Effector memory CD4-positive, alpha-beta T cell (primary cell): Measurements from ENCODE around the gene COASY.

ENCODE experiments used
- DNase-seq, 3 donors: peaks; one replicate each; pipeline ENCODE4 v3.0.0-alpha.2; 2020
- H3K27ac ChIP-seq: 2 replicates; pipeline ENCODE4 v1.7.0; 2013; ENCODE audit warnings: mild to moderate bottlenecking, low read length, moderate library complexity; ENCODE audit not compliant: insufficient read depth, poor library complexity, severe bottlenecking
- H3K27me3 ChIP-seq: replicated peaks from 2 replicates; pipeline ENCODE4 v1.7.0; 2013; ENCODE audit warnings: mild to moderate bottlenecking, low read length; ENCODE audit not compliant: insufficient read depth, control insufficient read depth, poor library complexity, severe bottlenecking
- H3K36me3 ChIP-seq: 2 replicates; pipeline ENCODE4 v1.7.0; 2013; ENCODE audit warnings: mild to moderate bottlenecking, low read length, moderate library complexity; ENCODE audit not compliant: control insufficient read depth, insufficient read depth
- H3K4me1 ChIP-seq: 2 replicates; pipeline ENCODE4 v1.7.0; 2013; ENCODE audit warnings: low read length, mild to moderate bottlenecking; ENCODE audit not compliant: control insufficient read depth, insufficient read depth, poor library complexity, severe bottlenecking
- H3K4me3 ChIP-seq: 2 replicates; pipeline ENCODE4 v1.7.0; 2013; ENCODE audit warnings: low read length, low read depth, mild to moderate bottlenecking; ENCODE audit not compliant: insufficient read depth, poor library complexity, severe bottlenecking
- H3K9me3 ChIP-seq: 2 replicates; pipeline ENCODE4 v1.7.0; 2013; ENCODE audit warnings: mild to moderate bottlenecking, low read length, moderate library complexity; ENCODE audit not compliant: control insufficient read depth

The COASY gene

DNA sequence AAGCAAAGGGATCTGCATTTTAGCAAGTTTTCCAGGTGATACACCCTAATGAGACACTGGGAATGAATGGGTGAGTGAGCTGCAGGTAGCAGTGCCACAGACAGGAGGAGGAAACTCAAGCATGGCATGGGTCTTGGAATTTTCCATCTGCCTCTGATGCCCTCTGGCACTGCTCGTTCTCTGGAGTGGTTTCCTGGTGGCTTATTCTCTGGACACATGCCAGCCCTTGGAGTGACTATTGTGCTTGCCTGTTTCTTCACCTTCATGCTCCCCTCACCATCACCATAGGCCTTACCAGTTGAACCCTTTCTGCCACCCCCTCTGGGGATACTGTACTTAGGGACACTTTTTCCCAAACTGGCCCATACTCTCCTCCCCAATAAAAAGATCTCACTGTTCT is 1.6 kb downstream of the COASY start:
- Histone ChIP-seq H3K27ac (no peak overlapping the region), H3K4me3 (peak overlapping the region; percentile 95), H3K36me3 (peaks cover 20% of the 10 kb centered on the region), H3K4me1 (peaks cover 32% of the 10 kb centered on the region), H3K27me3 (no peaks in the 10 kb centered on the region), H3K9me3 (no peaks in the 10 kb centered on the region)
- no peak for DNase-seq

DNA sequence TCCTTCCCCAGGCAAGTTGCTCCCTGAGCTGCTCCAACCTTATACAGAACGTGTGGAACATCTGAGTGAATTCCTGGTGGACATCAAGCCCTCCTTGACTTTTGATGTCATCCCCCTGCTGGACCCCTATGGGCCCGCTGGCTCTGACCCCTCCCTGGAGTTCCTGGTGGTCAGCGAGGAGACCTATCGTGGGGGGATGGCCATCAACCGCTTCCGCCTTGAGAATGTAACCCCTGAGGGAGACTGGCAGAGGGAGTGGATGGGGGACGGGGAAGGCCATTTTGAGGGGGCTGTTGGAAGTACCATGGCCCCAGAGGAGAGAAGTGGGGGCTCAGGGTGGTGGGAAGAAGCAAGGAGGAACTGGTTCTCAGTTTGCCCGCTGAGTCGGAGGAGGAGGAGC is 2.0 kb downstream of the COASY start:
- Histone ChIP-seq H3K9me3 (no peaks in the 10 kb centered on the region), H3K36me3 (peaks cover 24% of the 10 kb centered on the region), H3K27ac (no peak overlapping the region), H3K4me1 (peaks cover 32% of the 10 kb centered on the region), H3K27me3 (no peaks in the 10 kb centered on the region), H3K4me3 (no peak overlapping the region)
- no peak for DNase-seq

DNA sequence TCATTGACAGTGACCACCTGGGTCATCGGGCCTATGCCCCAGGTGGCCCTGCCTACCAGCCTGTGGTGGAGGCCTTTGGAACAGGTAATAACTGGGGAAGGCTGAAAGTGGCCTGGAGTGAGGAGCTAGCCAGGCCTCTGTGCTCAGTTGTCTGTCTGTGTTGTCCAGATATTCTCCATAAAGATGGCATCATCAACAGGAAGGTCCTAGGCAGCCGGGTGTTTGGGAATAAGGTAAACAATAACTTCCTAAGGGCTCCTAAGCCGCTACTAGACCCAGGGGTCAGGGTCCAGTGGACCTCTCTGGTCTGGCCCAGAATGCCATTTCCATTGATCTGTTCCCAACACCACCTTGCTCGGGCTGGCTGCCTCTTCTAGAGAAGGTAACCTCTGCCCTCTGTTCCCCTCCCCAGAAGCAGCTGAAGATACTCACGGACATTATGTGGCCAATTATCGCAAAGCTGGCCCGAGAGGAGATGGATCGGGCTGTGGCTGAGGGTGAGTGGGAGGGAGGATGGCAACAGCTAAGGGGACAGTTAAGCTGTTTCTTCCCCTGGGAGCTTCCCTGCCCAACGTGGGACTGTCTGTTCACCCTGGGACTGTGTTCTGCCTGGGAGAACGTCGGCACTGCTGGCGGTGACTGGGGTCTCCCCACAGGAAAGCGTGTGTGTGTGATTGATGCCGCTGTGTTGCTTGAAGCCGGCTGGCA is 3.0 kb downstream of the COASY start:
- Histone ChIP-seq H3K36me3 (peaks cover 34% of the 10 kb centered on the region), H3K4me3 (no peak overlapping the region), H3K4me1 (peaks cover 32% of the 10 kb centered on the region), H3K27me3 (no peaks in the 10 kb centered on the region), H3K27ac (peak overlapping the region; percentile 14), H3K9me3 (no peaks in the 10 kb centered on the region)
- no peak for DNase-seq

DNA sequence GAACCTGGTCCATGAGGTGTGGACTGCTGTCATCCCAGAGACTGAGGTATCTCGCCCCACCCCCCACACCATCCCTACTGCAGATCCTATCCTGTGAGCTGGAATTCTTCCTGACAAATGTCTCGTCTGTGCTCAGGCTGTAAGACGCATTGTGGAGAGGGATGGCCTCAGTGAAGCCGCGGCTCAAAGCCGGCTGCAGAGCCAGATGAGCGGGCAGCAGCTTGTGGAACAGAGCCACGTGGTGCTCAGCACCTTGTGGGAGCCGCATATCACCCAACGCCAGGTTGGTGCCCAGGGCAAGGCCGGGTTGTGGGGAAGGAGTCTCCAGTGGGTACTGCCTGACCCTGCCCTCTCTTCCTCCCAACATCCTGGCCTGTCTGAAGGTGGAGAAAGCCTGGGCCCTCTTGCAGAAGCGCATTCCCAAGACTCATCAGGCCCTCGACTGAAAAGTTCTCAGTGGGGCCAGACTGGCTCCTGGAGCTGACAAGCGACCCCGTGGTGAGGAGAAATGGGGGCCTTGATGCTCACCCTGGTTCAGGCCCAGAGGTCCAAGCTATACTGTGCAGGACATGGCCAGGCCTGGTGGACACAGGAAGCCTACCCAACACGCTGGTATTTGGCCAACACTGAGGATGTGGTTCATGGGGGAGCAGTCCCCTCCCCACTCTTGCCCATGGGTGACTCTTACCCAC is 3.7 kb downstream of the COASY start:
- H3K4me1 ChIP-seq = peaks cover 32% of the 10 kb centered on the region
- H3K27me3 ChIP-seq = no peaks in the 10 kb centered on the region
- H3K36me3 ChIP-seq = peaks cover 39% of the 10 kb centered on the region
- no peak for DNase-seq
- H3K27ac ChIP-seq = peak overlapping the region; percentile 72
- H3K4me3 ChIP-seq = no peak overlapping the region
- no peaks in the 10 kb centered on the region for H3K9me3 ChIP-seq

DNA sequence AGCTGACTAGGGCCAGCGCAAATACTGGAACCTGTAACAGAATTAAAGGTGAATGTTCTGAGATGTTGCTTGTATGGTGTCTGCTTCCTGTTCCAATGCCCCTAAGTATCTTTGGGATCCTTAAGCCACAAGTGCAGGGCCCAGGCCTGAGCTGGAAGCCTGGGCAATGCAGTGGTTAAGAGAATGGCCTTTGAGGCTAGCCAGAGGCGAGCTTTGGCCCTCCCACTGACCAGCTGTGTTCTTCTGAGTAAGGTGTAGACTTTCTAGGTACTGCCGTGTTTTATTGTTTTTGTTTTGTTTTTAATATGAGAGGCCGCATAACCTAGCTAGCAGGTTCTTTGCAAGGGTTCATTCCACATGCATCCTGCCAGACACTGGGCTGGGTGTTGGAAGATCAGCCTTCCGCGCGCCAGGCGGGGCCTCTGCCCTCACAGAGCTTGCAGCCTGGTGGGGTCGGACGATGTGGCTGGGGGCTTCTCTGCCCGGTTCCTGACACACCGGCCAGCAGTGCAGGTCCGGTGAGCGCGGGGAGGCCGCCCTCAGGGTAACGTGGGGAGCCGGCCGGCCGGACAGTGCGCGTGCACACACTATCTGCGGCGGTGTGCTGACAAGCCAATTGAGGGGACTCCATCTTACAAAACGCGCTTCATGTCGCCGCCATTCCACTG is 4.4 kb downstream of the COASY start:
- H3K9me3 ChIP-seq = no peaks in the 10 kb centered on the region
- no peak for DNase-seq
- H3K27me3 ChIP-seq = no peaks in the 10 kb centered on the region
- H3K4me1 ChIP-seq = peaks cover 32% of the 10 kb centered on the region
- peaks cover 41% of the 10 kb centered on the region for H3K36me3 ChIP-seq
- H3K27ac ChIP-seq = peak overlapping the region; percentile 72
- peak overlapping the region; percentile 75 for H3K4me3 ChIP-seq

DNA sequence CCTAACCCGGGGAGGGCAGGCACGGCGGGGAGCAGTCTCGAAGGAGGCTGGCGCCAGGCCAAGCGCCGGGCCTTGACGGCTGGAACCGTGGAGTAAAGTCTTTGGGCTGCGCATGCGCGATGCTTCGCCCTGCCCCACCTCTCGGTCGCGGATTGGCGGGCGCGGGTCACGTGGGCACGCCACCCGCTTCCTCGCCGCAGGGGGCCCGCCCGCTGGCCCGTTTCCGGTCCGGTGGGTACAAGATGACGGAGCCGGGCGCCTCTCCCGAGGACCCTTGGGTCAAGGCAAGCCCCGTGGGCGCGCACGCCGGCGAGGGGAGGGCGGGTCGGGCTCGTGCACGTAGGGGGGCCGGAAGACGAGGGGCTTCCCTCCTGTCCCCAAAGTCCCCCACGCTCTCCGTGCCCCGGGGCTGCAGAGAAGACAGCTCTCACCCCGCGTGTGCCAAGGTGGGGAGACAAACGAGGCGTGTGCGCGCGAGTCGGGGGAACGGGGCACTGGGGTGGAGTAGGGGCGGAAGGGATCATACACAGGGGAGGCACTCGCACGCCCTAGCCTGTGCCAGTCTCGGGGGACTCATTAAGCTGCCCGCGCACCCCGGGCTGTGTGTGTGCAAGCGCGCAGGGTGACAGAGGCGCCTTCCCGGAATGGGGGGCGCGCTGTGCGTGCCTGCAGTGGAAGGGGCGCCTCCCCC is 5.1 kb downstream of the COASY start, which contains the start of gene MLX:
Gene MLX, plus strand, starts transcription at position 218 of the 691 bp plus-strand sequence. Its CDS starts 25 bp downstream, at position 243.
- Histone ChIP-seq H3K36me3 (peaks cover 48% of the 10 kb centered on the region), H3K27ac (peak within 1 kb of the TSS; percentile 72), H3K4me3 (peak within 1 kb of the TSS; percentile 75), H3K27me3 (no peaks in the 10 kb centered on the region), H3K4me1 (peaks cover 26% of the 10 kb centered on the region), H3K9me3 (no peaks in the 10 kb centered on the region)
- peak; percentile 84 to 90 (median 89) for DNase-seq

DNA sequence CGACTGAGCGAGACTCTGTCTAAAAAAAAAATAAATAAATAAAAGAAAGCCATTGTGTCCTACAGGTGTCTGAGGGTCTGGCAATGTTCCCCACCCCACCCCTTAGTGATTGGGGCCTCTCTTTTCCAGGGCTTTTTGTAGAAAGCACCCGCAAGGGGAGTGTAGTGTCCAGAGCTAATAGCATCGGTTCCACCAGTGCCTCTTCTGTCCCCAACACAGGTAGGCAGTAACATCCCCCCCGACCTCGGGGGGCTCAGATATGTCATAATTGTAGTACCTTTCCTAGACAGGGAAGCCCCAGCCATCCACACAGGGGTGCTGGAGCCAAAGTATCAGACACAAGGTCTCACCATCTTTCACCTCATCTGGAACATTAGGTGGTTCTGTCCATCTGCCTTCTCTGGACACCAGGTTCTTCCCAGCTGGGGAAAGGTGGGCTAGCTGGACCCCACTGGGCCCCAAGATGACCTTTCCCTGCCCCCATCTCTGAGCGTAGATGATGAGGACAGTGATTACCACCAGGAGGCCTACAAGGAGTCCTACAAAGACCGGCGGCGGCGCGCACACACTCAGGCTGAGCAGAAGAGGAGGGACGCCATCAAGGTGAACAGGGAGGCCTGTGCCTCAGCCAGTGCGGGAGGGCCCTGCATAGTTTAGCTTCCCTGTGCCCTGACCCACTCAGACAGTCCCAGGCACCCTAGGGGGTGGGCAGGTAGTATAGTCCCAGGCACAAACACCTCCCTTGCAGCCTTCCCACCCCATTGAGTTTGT is 6.6 kb downstream of the COASY start:
- Histone ChIP-seq H3K4me3 (no peak overlapping the region), H3K9me3 (no peaks in the 10 kb centered on the region), H3K4me1 (peaks cover 14% of the 10 kb centered on the region), H3K27me3 (no peaks in the 10 kb centered on the region), H3K27ac (no peak overlapping the region), H3K36me3 (peaks cover 61% of the 10 kb centered on the region)
- DNase-seq = no peak

DNA sequence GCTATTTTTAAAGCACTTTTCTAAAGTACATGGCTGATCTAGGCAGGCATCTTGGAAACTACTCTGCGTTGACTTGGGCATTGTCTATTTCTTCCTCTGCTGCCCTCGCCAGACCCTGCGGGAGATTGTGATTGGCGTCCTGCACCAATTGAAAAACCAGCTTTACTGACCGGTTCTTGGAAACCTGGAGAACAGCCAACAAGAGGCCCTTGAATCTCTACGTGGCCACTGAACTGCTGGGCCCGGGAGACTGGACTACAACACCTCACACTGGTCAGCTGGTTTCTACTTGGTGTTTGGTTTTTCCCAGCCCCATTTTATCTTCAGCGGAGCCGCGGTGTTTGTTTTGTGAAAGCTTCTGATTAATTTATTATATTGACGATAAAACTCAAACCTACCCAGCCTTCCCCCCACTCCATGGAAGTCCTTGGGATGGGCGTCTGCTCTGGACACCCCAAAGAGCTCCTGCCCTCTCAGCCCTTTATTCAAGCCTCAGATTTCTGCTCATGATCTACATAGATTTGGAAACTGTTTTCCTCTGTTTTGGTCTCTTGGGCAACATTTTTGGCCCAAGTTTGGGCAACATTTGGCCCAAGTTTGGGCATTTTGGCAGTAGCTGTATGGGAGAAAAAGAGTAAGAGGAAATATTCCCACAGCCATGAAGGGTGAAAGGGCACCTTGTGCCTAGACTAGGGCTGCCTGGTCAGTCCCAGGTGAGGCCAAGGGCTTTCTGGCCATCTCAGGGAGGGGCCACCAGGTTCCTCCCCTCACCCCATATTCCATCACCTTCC is 9.7 kb downstream of the COASY start:
- no peak for DNase-seq
- Histone ChIP-seq H3K27me3 (no peaks in the 10 kb centered on the region), H3K36me3 (peaks cover 50% of the 10 kb centered on the region), H3K9me3 (no peaks in the 10 kb centered on the region), H3K27ac (no peak overlapping the region), H3K4me1 (peaks cover 7% of the 10 kb centered on the region), H3K4me3 (no peak overlapping the region)

DNA sequence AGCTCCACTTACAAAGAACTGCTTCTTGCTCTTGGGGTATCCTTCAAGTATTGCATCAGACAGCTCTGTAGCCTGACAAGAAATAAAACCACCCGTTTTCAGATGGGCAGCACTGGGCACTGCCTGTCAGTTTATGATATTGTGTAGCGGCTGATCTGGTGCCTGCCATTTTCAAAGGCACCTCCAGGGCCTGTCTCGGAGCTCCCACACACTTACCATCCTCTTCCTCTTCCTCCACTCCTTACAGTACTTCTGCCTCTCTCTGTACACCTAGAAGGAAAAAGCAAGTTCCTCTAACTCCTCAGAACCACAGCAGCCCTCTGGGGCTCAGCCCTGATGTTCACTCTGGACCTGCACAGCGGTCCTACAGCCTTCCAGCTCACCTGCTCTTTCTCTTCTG is 11.1 kb downstream of the COASY start:
- Histone ChIP-seq H3K4me1 (peaks cover 6% of the 10 kb centered on the region), H3K36me3 (peaks cover 50% of the 10 kb centered on the region), H3K9me3 (no peaks in the 10 kb centered on the region), H3K27ac (no peak overlapping the region), H3K4me3 (no peak overlapping the region), H3K27me3 (no peaks in the 10 kb centered on the region)
- DNase-seq = no peak
